ENCODE results near the gene TAF4.

GRCh38 chr20:62060631-62061541 is 4.8 kb downstream of the TAF4 start:
- TF ChIP-seq CTCF (IDR thresholded peaks at IDR 0.05) (no peak), POLR2A (IDR thresholded peaks at IDR 0.05) (no peak)

Measured in Peyer's patch (tissue), 4 donors.